C4-2B (cell line): Measurements from ENCODE around the gene RGL2.

Experiments used
- CTCF ChIP-seq: fragments of 450-650 bp; conservative IDR thresholded peaks from 2 replicates; pipeline ENCODE4 v1.5.1; 2017; ENCODE audit warnings: mild to moderate bottlenecking
- ZFX ChIP-seq: fragments of 450-650 bp; IDR thresholded peaks from 2 replicates; pipeline ENCODE4 v1.6.1; 2017

- no peak for TF ChIP-seq CTCF
- TF ChIP-seq ZFX = no peak
These were observed 15.8 kb upstream of the RGL2 start for GRCh38 chr6:33314515-33314942.
